GM21529 (cell line): ENCODE measurements around the gene LINC01488.

Source experiments
- ATAC-seq: cut with Tn5 transposase; IDR thresholded peaks from one replicate; pipeline ENCODE4 v1.9.1; 2021; ENCODE audit not compliant: unreplicated experiment

The LINC01488 gene

DNA sequence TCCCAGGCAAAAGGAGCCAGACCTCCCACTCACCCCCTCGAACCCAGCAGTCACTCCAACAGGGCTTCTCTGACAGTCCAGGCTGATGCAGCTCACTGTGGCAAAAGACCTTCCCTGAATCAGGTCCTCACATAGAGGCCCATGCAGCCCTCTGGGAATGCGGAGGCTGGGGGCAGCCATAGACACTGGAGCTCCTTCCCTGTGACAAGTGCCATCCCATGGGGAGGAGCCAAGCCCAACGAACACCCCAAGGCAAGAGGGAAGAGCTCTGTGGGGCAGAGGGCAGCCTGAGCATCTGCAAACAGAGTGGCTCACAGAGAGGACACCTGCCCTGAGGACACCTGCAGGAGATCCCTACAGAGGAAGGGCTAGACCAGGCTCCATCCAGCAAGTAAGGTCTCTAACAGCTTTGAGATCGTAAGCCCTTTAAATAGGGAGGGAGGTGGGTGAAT, at the start of gene LINC01488:
Gene LINC01488, plus strand, starts transcription at position 271 of the 452 bp plus-strand sequence.
- ATAC-seq: no peak

DNA sequence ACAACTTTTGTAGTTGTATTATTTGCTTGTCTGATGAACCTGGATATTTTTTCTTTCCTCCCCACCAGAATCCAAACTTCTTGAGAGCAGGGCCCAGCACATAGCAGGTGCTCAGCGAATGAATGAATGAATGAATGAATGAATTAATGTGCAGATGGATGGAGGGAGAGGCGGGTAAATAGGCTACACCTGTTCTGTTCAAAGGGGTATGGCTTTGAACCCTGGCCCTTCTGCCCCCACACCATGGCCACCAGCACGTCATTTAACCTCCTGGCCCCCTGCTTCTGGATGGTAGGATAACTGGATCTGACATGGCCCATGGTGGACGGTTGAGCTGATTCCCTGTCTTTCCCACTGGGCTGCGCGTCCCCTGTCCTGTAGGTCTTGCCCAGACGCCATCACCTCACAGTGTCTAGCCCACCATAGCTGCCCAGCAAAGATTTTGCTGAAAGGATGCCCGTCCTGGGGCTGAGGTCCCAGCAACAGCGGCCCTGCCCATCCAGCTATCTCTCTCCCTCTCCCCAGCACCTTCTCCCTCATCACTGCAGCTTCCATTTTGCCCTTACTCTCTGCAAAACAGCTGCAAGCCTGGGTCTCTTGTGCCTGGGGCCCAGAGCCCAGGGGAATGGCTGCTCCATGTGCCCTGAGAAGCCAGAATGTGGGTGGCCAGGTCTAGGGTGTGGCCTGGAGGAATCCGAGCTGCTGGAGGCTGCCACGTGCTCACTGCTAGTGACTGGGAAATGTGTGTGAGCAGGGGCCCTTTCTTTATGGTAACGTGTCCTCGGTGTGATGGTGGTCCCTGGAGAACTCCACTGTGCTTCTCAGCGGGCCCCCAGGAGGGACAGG, 49.3 kb upstream of the LINC01488 start:
- no peak for ATAC-seq

DNA sequence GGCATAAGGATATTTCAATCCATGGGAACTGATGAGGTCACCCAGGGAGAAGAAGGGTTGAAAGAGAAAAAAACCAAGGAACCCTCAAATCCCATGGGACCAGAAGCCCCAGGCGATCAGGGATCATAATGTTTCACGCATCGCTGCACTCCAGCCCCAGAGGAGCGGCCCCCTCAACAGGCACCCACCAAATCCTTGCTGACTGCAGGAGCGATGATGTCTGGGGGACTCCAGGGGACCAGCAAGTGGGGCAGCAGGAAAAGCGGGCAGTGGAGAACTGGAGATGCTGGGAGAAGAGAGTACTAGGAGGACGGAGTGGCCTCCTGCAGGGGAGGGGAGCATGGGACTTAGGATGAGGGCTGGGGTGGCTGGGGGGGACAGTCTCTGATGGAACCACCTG, 47.7 kb upstream of the LINC01488 start:
- no peak for ATAC-seq

- ATAC-seq: no peak
Measured at GRCh38 chr11:69434471-69434931, 47.0 kb upstream of the LINC01488 start.

DNA sequence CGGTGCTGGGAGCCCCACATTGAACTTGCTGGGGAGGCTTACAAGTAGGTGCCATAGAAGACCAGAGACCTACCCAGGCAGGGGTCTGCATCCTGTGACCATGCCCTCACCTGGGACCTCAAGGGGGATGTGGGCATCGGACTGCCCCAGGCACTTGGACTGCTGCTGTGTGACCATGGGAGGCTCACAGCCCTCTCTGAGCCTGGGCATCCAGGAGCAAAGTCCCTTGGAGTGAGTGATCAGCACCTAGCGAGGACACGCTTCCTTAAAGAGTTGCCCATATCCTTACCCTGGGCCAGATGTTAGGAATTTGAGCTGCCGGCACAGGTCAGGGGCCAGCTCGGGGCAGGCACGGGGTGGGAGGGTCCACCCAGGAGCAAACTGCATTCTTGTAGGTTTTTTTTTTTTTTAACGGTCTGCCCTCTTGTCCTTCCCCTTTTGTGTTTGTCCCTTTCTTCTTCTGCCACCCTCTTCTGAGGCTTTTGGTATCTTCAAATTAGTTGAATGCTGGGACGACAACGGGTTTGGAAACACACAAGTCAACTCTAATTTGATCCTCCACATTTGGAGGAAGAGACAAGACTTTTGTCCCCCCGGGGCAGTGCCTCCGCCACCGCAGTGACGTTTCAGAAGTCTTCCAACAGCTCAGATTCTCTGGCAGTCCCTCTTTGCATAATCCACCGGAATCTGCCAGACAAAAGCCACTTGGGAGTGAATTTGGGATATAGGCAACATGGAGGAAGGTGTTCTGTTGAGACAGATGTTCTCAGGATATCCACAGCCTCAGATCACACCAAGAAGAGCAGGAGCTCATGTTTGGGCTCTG, 46.1 kb upstream of the LINC01488 start:
- ATAC-seq: no peak

GRCh38 chr11:69436041-69436982, 45.2 kb upstream of the LINC01488 start:
- ATAC-seq: no peak

- no peak for ATAC-seq
Measured at GRCh38 chr11:69437001-69437875, 44.2 kb upstream of the LINC01488 start.

DNA sequence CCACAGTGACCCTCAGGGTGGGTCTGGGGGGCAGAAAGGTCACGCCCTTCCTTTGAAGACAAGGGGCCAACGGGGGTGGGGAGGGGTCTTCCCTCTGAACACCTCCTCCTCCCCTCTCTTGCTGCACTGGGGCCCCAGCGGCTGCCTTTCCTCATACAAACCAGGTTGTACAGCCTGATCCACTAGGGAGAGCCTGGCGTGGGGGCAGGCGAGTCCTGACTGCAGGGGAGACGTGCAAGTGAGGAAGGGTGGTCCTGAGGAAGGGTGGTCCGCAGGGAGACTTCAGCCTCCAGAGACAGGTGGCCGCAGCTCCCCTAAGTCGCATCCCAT, 43.6 kb upstream of the LINC01488 start:
- no peak for ATAC-seq

DNA sequence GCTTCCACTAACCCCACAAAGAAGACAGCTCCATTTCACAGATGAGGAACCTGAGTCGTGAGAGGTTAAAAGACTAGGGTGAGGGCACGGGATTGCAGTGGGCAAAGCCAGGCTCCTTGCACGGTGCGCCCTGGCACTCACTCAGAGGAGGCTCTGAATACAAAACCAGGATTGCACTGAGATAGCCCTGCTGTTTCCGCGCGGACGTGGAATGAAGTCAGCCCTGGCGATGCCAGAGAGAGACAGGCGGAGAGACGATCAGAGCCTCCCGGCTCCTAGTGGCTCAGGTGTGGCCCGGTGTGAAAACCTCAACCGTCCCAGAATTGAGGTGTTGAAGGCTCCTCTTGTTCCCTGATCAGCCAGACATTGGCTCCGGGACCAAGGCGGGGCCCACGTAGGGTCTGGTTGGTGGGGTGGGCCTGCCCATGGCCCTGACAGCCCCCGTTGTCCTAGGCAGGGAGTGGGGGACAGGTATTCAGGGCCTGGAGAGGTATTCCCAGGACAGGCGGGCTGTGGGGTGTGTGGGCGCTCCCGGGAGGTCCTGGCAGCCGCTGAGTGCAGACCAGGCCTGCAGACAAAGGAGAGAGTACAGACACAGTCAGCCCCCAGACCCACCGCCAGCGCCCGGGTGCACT, 43.1 kb upstream of the LINC01488 start:
- ATAC-seq: no peak

DNA sequence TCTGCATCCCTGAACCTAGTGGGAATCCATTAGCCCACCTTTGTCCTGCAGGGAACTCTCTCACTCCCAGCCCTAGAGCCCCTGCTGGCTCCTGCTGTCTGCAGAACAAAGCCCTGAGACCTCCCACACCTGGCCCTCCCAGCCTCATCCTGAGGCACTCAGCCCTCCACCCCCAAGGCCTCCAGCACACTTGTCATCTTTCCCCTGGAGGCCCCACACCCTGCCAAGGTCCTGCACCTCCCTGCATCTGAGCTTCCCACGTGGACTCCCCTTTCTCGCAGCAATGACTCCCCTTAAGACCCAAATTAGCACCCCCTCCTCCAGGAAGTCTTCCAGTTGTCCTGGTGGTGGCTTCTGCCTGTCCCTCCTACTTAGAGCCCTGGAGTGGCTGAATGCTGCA, 42.3 kb upstream of the LINC01488 start:
- ATAC-seq: no peak

GRCh38 chr11:69439651-69440464, 41.6 kb upstream of the LINC01488 start:
- no peak for ATAC-seq

DNA sequence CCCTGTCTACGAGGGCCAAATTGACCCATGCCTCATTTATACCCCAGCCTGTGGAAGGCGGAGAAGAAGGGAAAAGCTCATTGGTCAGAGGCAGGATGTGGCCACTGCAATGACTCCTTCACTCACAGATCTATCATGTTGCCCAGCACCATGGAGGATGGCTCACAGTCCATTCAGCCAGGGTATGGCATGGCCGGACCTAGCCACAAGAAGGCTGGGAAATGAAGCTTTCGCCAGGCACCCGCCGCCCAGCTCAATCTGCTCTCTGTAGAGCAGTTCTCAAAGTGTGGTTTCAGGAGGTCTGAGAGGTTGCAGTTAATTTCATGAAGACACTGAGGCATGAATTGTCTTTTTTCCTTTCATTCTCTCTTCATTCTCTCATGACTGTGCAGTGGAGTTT, 40.6 kb upstream of the LINC01488 start:
- ATAC-seq: no peak

DNA sequence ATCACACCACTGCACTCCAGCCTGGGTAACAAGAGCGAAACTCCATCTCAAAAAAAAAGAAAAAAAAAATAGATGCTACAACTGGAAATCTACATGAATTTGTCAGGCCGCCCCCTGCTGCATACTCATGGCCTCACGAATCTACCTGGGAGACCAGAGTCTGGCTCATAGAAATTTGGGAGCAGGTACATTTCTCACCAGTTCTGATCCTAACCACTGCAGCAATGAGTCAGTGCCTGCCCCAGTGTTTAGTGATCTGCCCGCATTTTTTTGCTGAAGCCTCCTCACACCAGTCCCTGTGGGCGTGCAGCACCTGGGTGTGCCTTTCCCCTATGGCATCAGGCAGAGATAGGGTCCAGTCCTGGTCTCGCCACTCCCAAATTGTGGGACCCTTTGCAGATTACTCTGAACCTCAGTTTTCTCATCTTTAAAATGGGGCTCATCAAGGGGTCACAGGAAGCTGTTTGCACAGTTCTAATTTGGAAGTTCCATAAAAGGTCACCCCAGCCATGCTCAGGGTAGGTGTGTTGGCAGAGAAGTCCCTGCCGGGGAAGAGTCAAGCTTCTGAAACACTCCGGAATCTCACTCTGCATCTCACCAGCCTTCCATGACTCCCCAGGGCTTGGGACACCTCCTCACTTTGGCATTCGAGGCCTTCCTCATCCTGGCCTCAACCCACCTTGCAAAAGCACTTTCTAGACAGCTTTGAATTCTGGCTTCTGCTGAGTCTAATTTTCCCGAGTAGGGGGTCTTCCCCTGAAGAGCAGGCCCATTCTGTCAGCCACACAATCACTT, 39.3 kb upstream of the LINC01488 start:
- no peak for ATAC-seq

DNA sequence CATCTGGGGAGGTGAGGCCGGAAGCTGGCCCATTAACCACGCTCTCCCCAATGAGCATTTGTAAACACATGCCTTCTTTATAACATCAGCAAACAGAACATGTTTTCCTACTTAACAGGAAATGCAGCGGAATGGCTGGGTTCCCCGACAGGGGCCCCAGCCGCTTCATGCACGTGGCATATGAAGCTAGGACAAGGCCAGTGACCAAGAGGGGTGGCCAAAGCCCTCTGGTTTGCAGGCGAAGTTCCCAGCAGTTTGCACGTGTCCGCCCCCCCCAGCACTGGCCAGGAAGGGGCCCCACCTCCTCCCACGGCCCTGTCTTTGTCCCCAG, 38.7 kb upstream of the LINC01488 start:
- no peak for ATAC-seq

- ATAC-seq: peak; percentile 87
Measured at GRCh38 chr11:69443138-69443967, 38.1 kb upstream of the LINC01488 start.

DNA sequence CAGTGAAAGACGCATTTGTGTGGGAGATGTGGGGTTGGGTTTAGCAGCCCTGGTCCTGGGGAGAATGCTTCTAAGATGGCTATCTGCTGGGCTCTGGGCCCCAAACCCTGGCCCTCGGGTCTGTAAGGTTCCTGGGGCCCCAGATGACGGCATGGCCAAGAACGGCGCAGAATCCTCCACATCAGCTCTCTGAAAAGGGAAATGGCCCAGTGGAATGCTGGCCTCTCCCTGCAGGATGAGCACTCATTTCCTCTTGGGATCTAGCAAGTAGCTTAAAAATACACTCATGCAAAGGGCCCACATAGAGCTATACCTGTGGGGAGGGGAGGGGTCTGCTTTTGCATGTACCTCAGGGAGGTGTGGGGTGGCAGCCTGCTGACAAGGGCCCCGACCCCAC, 37.5 kb upstream of the LINC01488 start:
- no peak for ATAC-seq
